Upper lobe of left lung (tissue), 4 donors: Measurements from ENCODE around the gene KIR3DL3.
"Not testable (repeated sequence)": the region's sequence is repeated elsewhere in the genome, so short reads cannot be mapped to it uniquely, and the experiment has no call there.

ENCODE experiments used
- CTCF ChIP-seq, 6 experiments: fragments of 450-650 bp in 4 of 6; fragments of 200-600 bp in 2 of 6; sonication (generic) in 2 of 6; IDR thresholded peaks; one replicate each; pipeline ENCODE4 v1.5.1; 2016 to 2019; ENCODE audit warnings: antibody characterized with exemption in 6 of 6
- EP300 ChIP-seq, 4 donors: sonication (generic); formaldehyde crosslinking; IDR thresholded peaks; one replicate each; pipeline ENCODE4 v1.5.1; 2017; ENCODE audit warnings: antibody characterized with exemption in 4 of 4, control low read depth in 2 of 4
- POLR2A ChIP-seq, 4 donors: fragments of 450-650 bp; IDR thresholded peaks; one replicate each; pipeline ENCODE4 v1.5.1; 2016 to 2017; ENCODE audit warnings: antibody characterized with exemption in 4 of 4, mild to moderate bottlenecking in 2 of 4
- POLR2AphosphoS5 ChIP-seq, 2 donors: sonication (generic); formaldehyde crosslinking; IDR thresholded peaks; one replicate each; pipeline ENCODE4 v1.5.1; 2017; ENCODE audit warnings: antibody characterized with exemption in 2 of 2

- TF ChIP-seq POLR2A, CTCF, POLR2AphosphoS5, EP300 (IDR thresholded peaks at IDR 0.05): not testable (repeated sequence)
Measured at GRCh38 chr19:54772666-54773065, 48.4 kb downstream of the KIR3DL3 start.
